HepG2 (cell line): ENCODE results near the gene SMAD3. TPM values are rescaled to one million over a fixed set of nuclear protein-coding genes. Genes with fewer than 3 reads are reported as not detected.

Experiments used
- ATF4 ChIP-seq, 2 experiments: fragments of 450-650 bp in 1 of 2; sonication (generic) in 1 of 2; formaldehyde crosslinking; IDR thresholded peaks; 2 replicates each; pipeline versions ENCODE4 v1.5.0 to v1.8.0; 2020 to 2022; ENCODE audit warnings: mild to moderate bottlenecking in 1 of 2, missing genetic modification reagents in 1 of 2
- CEBPG ChIP-seq: IDR thresholded peaks from 2 replicates; pipeline ENCODE4 v1.6.1; 2016
- DBP ChIP-seq: sonication (generic); formaldehyde crosslinking; IDR thresholded peaks from 2 replicates; pipeline ENCODE4 v1.4.0; 2020; ENCODE audit warnings: missing genetic modification reagents; ENCODE audit errors: not compliant biosample characterization
- FOXA3 ChIP-seq: IDR thresholded peaks from 2 replicates; pipeline ENCODE4 v1.6.1; 2016; ENCODE audit warnings: missing genetic modification reagents, missing compliant biosample characterization
- HMG20A ChIP-seq: IDR thresholded peaks from 2 replicates; pipeline ENCODE4 v1.6.1; 2016; ENCODE audit warnings: borderline replicate concordance
- KLF16 ChIP-seq, 2 experiments: sonication (generic) in 1 of 2; formaldehyde crosslinking in 1 of 2; IDR thresholded peaks; 2 replicates each; pipeline versions ENCODE4 v1.6.1 to v1.8.0; 2016 to 2023; ENCODE audit warnings: missing genetic modification reagents in 2 of 2, missing compliant biosample characterization in 1 of 2
- PAXIP1 ChIP-seq: sonication (generic); formaldehyde crosslinking; conservative IDR thresholded peaks from 2 replicates; pipeline ENCODE4 v1.4.0; 2020; ENCODE audit warnings: mild to moderate bottlenecking, missing genetic modification reagents, moderate library complexity
- RARA ChIP-seq: IDR thresholded peaks from 2 replicates; pipeline ENCODE4 v1.6.1; 2016; ENCODE audit warnings: missing genetic modification reagents, missing compliant biosample characterization
- SALL1 ChIP-seq: sonication (generic); formaldehyde crosslinking; IDR thresholded peaks from 2 replicates; pipeline ENCODE4 v1.8.0; 2022; ENCODE audit warnings: mild to moderate bottlenecking, missing genetic modification reagents
- SAP130 ChIP-seq: IDR thresholded peaks from 2 replicates; pipeline ENCODE4 v1.6.1; 2016; ENCODE audit warnings: low read depth
- SOX5 ChIP-seq: IDR thresholded peaks from 2 replicates; pipeline ENCODE4 v1.6.1; 2016; ENCODE audit warnings: borderline replicate concordance
- TAF1 ChIP-seq: sonication (generic); formaldehyde crosslinking; IDR thresholded peaks from 2 replicates; pipeline ENCODE4 v1.4.0; 2020; ENCODE audit warnings: missing genetic modification reagents
- THRA ChIP-seq: sonication (generic); formaldehyde crosslinking; IDR thresholded peaks from 2 replicates; pipeline ENCODE4 v1.4.0; 2020; ENCODE audit warnings: missing genetic modification reagents, borderline replicate concordance
- ZNF281 ChIP-seq: sonication (generic); formaldehyde crosslinking; IDR thresholded peaks from 2 replicates; pipeline ENCODE4 v1.4.0; 2020; ENCODE audit warnings: missing genetic modification reagents, borderline replicate concordance
- ZNF788 ChIP-seq: sonication (generic); formaldehyde crosslinking; IDR thresholded peaks from 2 replicates; pipeline ENCODE4 v1.5.0; 2020; ENCODE audit warnings: mild to moderate bottlenecking, missing genetic modification reagents, borderline replicate concordance
- ZNF83 ChIP-seq: sonication (generic); formaldehyde crosslinking; IDR thresholded peaks from 2 replicates; pipeline ENCODE4 v1.4.0; 2020; ENCODE audit warnings: missing genetic modification reagents, mild to moderate bottlenecking, borderline replicate concordance
- polyA plus RNA-seq, 8 experiments: library from polyadenylated mRNA; depleted of rRNA in 3 of 8; stranded (reverse) in 7 of 8; unstranded in 1 of 8; fragments of >200 nt; fragmentation: Illumina TruSeq in 4 of 8; extraction: Trizol in 4 of 8; gene quantifications; 2 replicates each; pipeline versions ENCODE4 v1.2.1 to v1.2.3, GENCODE V29; 2011 to 2016; ENCODE audit warnings: low read depth in 4 of 8, missing spikeins in 1 of 8, mixed read lengths in 1 of 8; ENCODE audit not compliant: insufficient read depth in 1 of 8
- total RNA-seq, 5 experiments: library from RNA; depleted of rRNA; stranded (reverse); fragments of >200 nt; fragmentation: Illumina TruSeq; extraction: Trizol; gene quantifications; 2 replicates each; pipeline ENCODE4 v1.2.3, GENCODE V29; 2016; ENCODE audit warnings: low read depth in 1 of 5

SMAD3 gene
- total and polyA plus RNA-seq, 2 of the 13 experiments (the other 11 are each of a cell fraction or from before 2014, with no cell fraction given): 8.6 to 56.3 TPM

- TF ChIP-seq PAXIP1 (CRISPR knock-in tag): peak; percentile 42; the same call in 1 of the 2 replicates
- TF ChIP-seq KLF16 (CRISPR knock-in tag; IDR thresholded peaks at IDR 0.05): 0 out of 4 replicates have a peak, but pooled peaks of 1 of the 2 experiments have one; percentile 18
- TF ChIP-seq SOX5 (CRISPR knock-in tag): peak; percentile 34; the same call in 1 of the 2 replicates
- TF ChIP-seq ZNF788 (CRISPR knock-in tag): 0 out of 2 replicates have a peak, but pooled peaks have one; percentile 35
- TF ChIP-seq DBP (CRISPR knock-in tag): no peak
- peak; percentile 84; the same call in 1 of the 2 replicates for TF ChIP-seq ZNF281
- peak; percentile 64 for TF ChIP-seq FOXA3 (CRISPR knock-in tag)
- TF ChIP-seq ZNF83 (CRISPR knock-in tag): no peak
- TF ChIP-seq SAP130: 0 out of 2 replicates have a peak, but pooled peaks have one; percentile 22
- 0 out of 2 replicates have a peak, but pooled peaks have one; percentile 30 for TF ChIP-seq SALL1 (CRISPR knock-in tag)
- TF ChIP-seq ATF4 (CRISPR knock-in tag; IDR thresholded peaks at IDR 0.05): peak in 1 of 2 experiments; percentile 76; a peak in 2 of 4 replicates
- TF ChIP-seq THRA: peak; percentile 42; the same call in 1 of the 2 replicates
- peak; percentile 51; the same call in 1 of the 2 replicates for TF ChIP-seq CEBPG (CRISPR knock-in tag)
- peak; percentile 34; the same call in 1 of the 2 replicates for TF ChIP-seq HMG20A (CRISPR knock-in tag)
- no peak for TF ChIP-seq TAF1 (CRISPR knock-in tag)
- peak; percentile 38; the same call in 1 of the 2 replicates for TF ChIP-seq RARA (CRISPR knock-in tag)
Observed at GRCh38 chr15:67082007-67082536, 16.7 kb downstream of the SMAD3 start (continued).
